ENCODE results near the gene MLNR.

The MLNR gene

GRCh38 chr13:49213997-49214916, 5.9 kb upstream of the MLNR start:
- Histone ChIP-seq H2AK5ac (ENCODE audit: low read length, severe bottlenecking) (no peak overlapping the region), H3K23ac (ENCODE audit: low read length in 2 of 2) (no peak overlapping the region), H3K36me3 (ENCODE audit: control insufficient read depth in 1 of 2, insufficient read depth in 2 of 2, low read depth in 1 of 2, low read length in 2 of 2) (peaks cover 7 to 27% of the 10 kb centered on the region in 2 experiments), H2BK5ac (ENCODE audit: low read depth, low read length, poor library complexity, severe bottlenecking) (no peak overlapping the region), H3K18ac (ENCODE audit: low read depth in 1 of 2, low read length in 2 of 2) (no peak overlapping the region), H3K27ac (ENCODE audit: low read length, poor library complexity, severe bottlenecking) (no peak overlapping the region), H4K91ac (ENCODE audit: low read length) (no peak overlapping the region), H3K79me1 (replicated peaks; ENCODE audit: low read length, poor library complexity, severe bottlenecking) (peaks cover 1% of the 10 kb centered on the region), H3K4ac (ENCODE audit: low read depth in 1 of 2, low read length in 2 of 2) (no peak overlapping the region), H3K4me1 (ENCODE audit: control insufficient read depth, insufficient read depth, low read depth, low read length) (peaks cover 6% of the 10 kb centered on the region), H3K4me2 (ENCODE audit: low read length, poor library complexity, severe bottlenecking) (no peak overlapping the region), H3K14ac (ENCODE audit: low read length in 2 of 2) (no peak overlapping the region), H2AFZ (ENCODE audit: low read depth, low read length) (no peak overlapping the region), H3K27me3 (ENCODE audit: control insufficient read depth in 1 of 2, insufficient read depth in 1 of 2, low read length in 2 of 2) (peaks cover 24 to 27% of the 10 kb centered on the region in 2 experiments), H2BK120ac (ENCODE audit: low read depth, low read length) (no peak overlapping the region), H4K8ac (ENCODE audit: low read length) (no peak overlapping the region), H3K9me3 (ENCODE audit: control insufficient read depth, low read length) (no peaks in the 10 kb centered on the region), H2BK12ac (ENCODE audit: low read length in 2 of 2) (no peak overlapping the region), H3K4me3 (ENCODE audit: insufficient read depth in 1 of 2, low read depth in 1 of 2, low read length in 2 of 2) (no peak overlapping the region), H2BK15ac (ENCODE audit: low read depth, poor library complexity, severe bottlenecking) (no peak overlapping the region), H3K9ac (ENCODE audit: low read length) (no peak overlapping the region)
- no peak for DNase-seq
- WGBS, result 68% methylated on average over 6 of the region's 6 CpGs

GRCh38 chr13:49214917-49215376, 5.2 kb upstream of the MLNR start:
- Histone ChIP-seq H4K91ac (ENCODE audit: low read length) (no peak overlapping the region), H3K9me3 (ENCODE audit: control insufficient read depth, low read length) (no peaks in the 10 kb centered on the region), H4K8ac (ENCODE audit: low read length) (no peak overlapping the region), H3K14ac (ENCODE audit: low read length in 2 of 2) (no peak overlapping the region), H2BK12ac (ENCODE audit: low read length in 2 of 2) (no peak overlapping the region), H3K4me2 (ENCODE audit: low read length, poor library complexity, severe bottlenecking) (no peak overlapping the region), H3K4me3 (ENCODE audit: insufficient read depth in 1 of 2, low read depth in 1 of 2, low read length in 2 of 2) (no peak overlapping the region), H3K27ac (ENCODE audit: low read length, poor library complexity, severe bottlenecking) (no peak overlapping the region), H2BK5ac (ENCODE audit: low read depth, low read length, poor library complexity, severe bottlenecking) (no peak overlapping the region), H3K9ac (ENCODE audit: low read length) (no peak overlapping the region), H3K18ac (ENCODE audit: low read depth in 1 of 2, low read length in 2 of 2) (no peak overlapping the region), H2AK5ac (ENCODE audit: low read length, severe bottlenecking) (no peak overlapping the region), H2BK15ac (ENCODE audit: low read depth, poor library complexity, severe bottlenecking) (no peak overlapping the region), H3K4me1 (ENCODE audit: control insufficient read depth, insufficient read depth, low read depth, low read length) (peaks cover 8% of the 10 kb centered on the region), H2BK120ac (ENCODE audit: low read depth, low read length) (no peak overlapping the region), H3K27me3 (ENCODE audit: control insufficient read depth in 1 of 2, insufficient read depth in 1 of 2, low read length in 2 of 2) (peaks cover 31 to 34% of the 10 kb centered on the region in 2 experiments), H3K4ac (ENCODE audit: low read depth in 1 of 2, low read length in 2 of 2) (no peak overlapping the region), H2AFZ (ENCODE audit: low read depth, low read length) (no peak overlapping the region), H3K23ac (ENCODE audit: low read length in 2 of 2) (no peak overlapping the region), H3K36me3 (ENCODE audit: control insufficient read depth in 1 of 2, insufficient read depth in 2 of 2, low read depth in 1 of 2, low read length in 2 of 2) (peaks cover 7 to 21% of the 10 kb centered on the region in 2 experiments), H3K79me1 (replicated peaks; ENCODE audit: low read length, poor library complexity, severe bottlenecking) (no peaks in the 10 kb centered on the region)
- 87% methylated on average over 4 of the region's 6 CpGs for WGBS
- no peak for DNase-seq

- Histone ChIP-seq H2BK12ac (ENCODE audit: low read length in 2 of 2) (no peak overlapping the region), H4K91ac (ENCODE audit: low read length) (no peak overlapping the region), H3K9ac (ENCODE audit: low read length) (no peak overlapping the region), H4K8ac (ENCODE audit: low read length) (no peak overlapping the region), H3K18ac (ENCODE audit: low read depth in 1 of 2, low read length in 2 of 2) (no peak overlapping the region), H3K79me1 (replicated peaks; ENCODE audit: low read length, poor library complexity, severe bottlenecking) (no peaks in the 10 kb centered on the region), H3K14ac (ENCODE audit: low read length in 2 of 2) (no peak overlapping the region), H2BK15ac (ENCODE audit: low read depth, poor library complexity, severe bottlenecking) (no peak overlapping the region), H3K27me3 (ENCODE audit: control insufficient read depth in 1 of 2, insufficient read depth in 1 of 2, low read length in 2 of 2) (peaks cover 42 to 44% of the 10 kb centered on the region in 2 experiments), H2BK5ac (ENCODE audit: low read depth, low read length, poor library complexity, severe bottlenecking) (no peak overlapping the region), H3K27ac (ENCODE audit: low read length, poor library complexity, severe bottlenecking) (no peak overlapping the region), H3K9me3 (ENCODE audit: control insufficient read depth, low read length) (no peaks in the 10 kb centered on the region), H2AK5ac (ENCODE audit: low read length, severe bottlenecking) (no peak overlapping the region), H3K4me3 (ENCODE audit: insufficient read depth in 1 of 2, low read depth in 1 of 2, low read length in 2 of 2) (no peak overlapping the region), H3K36me3 (ENCODE audit: control insufficient read depth in 1 of 2, insufficient read depth in 2 of 2, low read depth in 1 of 2, low read length in 2 of 2) (peaks cover 7 to 10% of the 10 kb centered on the region in 2 experiments), H3K4ac (ENCODE audit: low read depth in 1 of 2, low read length in 2 of 2) (no peak overlapping the region), H3K23ac (ENCODE audit: low read length in 2 of 2) (no peak overlapping the region), H2BK120ac (ENCODE audit: low read depth, low read length) (no peak overlapping the region), H3K4me1 (ENCODE audit: control insufficient read depth, insufficient read depth, low read depth, low read length) (peaks cover 20% of the 10 kb centered on the region), H3K4me2 (ENCODE audit: low read length, poor library complexity, severe bottlenecking) (no peak overlapping the region), H2AFZ (ENCODE audit: low read depth, low read length) (no peak overlapping the region)
- DNase-seq, result no peak
- WGBS, result 95% methylated on average over 4 of the region's 6 CpGs
These were observed 3.8 kb upstream of the MLNR start for GRCh38 chr13:49216334-49216733.

- Histone ChIP-seq H2BK120ac (ENCODE audit: low read depth, low read length) (no peak overlapping the region), H2BK5ac (ENCODE audit: low read depth, low read length, poor library complexity, severe bottlenecking) (no peak overlapping the region), H3K4me2 (ENCODE audit: low read length, poor library complexity, severe bottlenecking) (no peak overlapping the region), H4K91ac (ENCODE audit: low read length) (no peak overlapping the region), H3K9ac (ENCODE audit: low read length) (no peak overlapping the region), H3K9me3 (ENCODE audit: control insufficient read depth, low read length) (no peaks in the 10 kb centered on the region), H3K27ac (ENCODE audit: low read length, poor library complexity, severe bottlenecking) (no peak overlapping the region), H4K8ac (ENCODE audit: low read length) (no peak overlapping the region), H2BK15ac (ENCODE audit: low read depth, poor library complexity, severe bottlenecking) (no peak overlapping the region), H2BK12ac (ENCODE audit: low read length in 2 of 2) (no peak overlapping the region), H3K4me3 (ENCODE audit: insufficient read depth in 1 of 2, low read depth in 1 of 2, low read length in 2 of 2) (no peak overlapping the region), H3K36me3 (ENCODE audit: control insufficient read depth in 1 of 2, insufficient read depth in 2 of 2, low read depth in 1 of 2, low read length in 2 of 2) (peaks cover 0 to 4% of the 10 kb centered on the region in 2 experiments), H3K4ac (ENCODE audit: low read depth in 1 of 2, low read length in 2 of 2) (no peak overlapping the region), H3K18ac (ENCODE audit: low read depth in 1 of 2, low read length in 2 of 2) (no peak overlapping the region), H2AFZ (ENCODE audit: low read depth, low read length) (no peak overlapping the region), H3K14ac (ENCODE audit: low read length in 2 of 2) (no peak overlapping the region), H3K23ac (ENCODE audit: low read length in 2 of 2) (peak overlapping the region in 1 of 2 experiments; percentile 57), H2AK5ac (ENCODE audit: low read length, severe bottlenecking) (no peak overlapping the region), H3K27me3 (ENCODE audit: control insufficient read depth in 1 of 2, insufficient read depth in 1 of 2, low read length in 2 of 2) (peaks cover 59 to 61% of the 10 kb centered on the region in 2 experiments), H3K4me1 (ENCODE audit: control insufficient read depth, insufficient read depth, low read depth, low read length) (peaks cover 20% of the 10 kb centered on the region), H3K79me1 (replicated peaks; ENCODE audit: low read length, poor library complexity, severe bottlenecking) (no peaks in the 10 kb centered on the region)
- 37% methylated on average over 17 of the region's 17 CpGs for WGBS
- DNase-seq, result no peak
These were observed 2.1 kb upstream of the MLNR start for GRCh38 chr13:49217962-49218492.
